ENCODE data around the gene ARSA. TPM values are rescaled to one million over a fixed set of nuclear protein-coding genes. Genes with fewer than 3 reads are reported as not detected.

ARSA gene
- polyA plus RNA-seq, 1 donor (not counting 4 experiments of a cell fraction or from before 2014, with no cell fraction given), result 12.1 TPM

DNA sequence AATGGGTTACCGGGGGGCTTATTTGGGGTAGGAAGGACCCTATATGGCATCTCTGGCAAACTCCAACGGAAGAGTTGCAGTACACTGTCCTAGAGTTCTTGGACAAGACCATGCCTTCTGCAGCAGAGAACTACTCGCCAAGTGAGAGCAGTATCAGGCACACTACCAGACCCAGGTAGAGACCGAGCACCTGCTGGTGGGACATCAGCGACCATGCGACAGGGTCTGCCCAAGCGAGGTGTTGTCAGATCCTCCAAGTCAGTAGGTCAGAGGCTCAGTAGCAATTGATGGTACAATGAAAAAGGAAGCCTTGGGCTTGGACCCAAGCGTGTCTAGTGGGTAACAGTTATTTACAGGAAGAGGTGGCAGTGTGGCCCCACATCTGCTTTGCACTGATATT lies 42.2 kb downstream of the ARSA start:
- no peak overlapping the region for H2AFZ ChIP-seq (ENCODE audit: control insufficient read depth, low read length)
- DNase-seq (ENCODE audit: low read depth, low spot score), result no peak
- no peak overlapping the region for H3K4me2 ChIP-seq (ENCODE audit: control insufficient read depth, extremely low read depth, insufficient read depth, low read depth, low read length)
- H3K27me3 ChIP-seq (ENCODE audit: control insufficient read depth, extremely low read depth, insufficient read depth, low read length), result no peaks in the 10 kb centered on the region
- FAIRE-seq, result no peak
- no peaks in the 10 kb centered on the region for H3K9me1 ChIP-seq (ENCODE audit: control insufficient read depth, extremely low read depth, insufficient read depth, low read length)
- dilution Hi-C loops (cut with MboI; ENCODE audit: extremely low pct_ligation_motif_present, low sequenced_read_pairs), result no loop called here
- TF ChIP-seq, protein P1, sequence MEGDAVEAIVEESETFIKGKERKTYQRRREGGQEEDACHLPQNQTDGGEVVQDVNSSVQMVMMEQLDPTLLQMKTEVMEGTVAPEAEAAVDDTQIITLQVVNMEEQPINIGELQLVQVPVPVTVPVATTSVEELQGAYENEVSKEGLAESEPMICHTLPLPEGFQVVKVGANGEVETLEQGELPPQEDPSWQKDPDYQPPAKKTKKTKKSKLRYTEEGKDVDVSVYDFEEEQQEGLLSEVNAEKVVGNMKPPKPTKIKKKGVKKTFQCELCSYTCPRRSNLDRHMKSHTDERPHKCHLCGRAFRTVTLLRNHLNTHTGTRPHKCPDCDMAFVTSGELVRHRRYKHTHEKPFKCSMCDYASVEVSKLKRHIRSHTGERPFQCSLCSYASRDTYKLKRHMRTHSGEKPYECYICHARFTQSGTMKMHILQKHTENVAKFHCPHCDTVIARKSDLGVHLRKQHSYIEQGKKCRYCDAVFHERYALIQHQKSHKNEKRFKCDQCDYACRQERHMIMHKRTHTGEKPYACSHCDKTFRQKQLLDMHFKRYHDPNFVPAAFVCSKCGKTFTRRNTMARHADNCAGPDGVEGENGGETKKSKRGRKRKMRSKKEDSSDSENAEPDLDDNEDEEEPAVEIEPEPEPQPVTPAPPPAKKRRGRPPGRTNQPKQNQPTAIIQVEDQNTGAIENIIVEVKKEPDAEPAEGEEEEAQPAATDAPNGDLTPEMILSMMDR (optimal IDR thresholded peaks at IDR 0.05 in 1 of 3, IDR thresholded peaks at IDR 0.05 in 1 of 3, conservative IDR thresholded peaks at IDR 0.05 in 1 of 3; ENCODE audit: extremely low read depth in 1 of 3, insufficient read depth in 2 of 3, low read length in 3 of 3), result no peak
- TF ChIP-seq EZH2 (IDR thresholded peaks at IDR 0.05; ENCODE audit: low read length), result no peak
- no peak overlapping the region for H3K4me3 ChIP-seq (ENCODE audit: control insufficient read depth in 2 of 3, extremely low read depth in 1 of 3, insufficient read depth in 2 of 3, low read depth in 1 of 3, low read length in 3 of 3)
- no peaks in the 10 kb centered on the region for H3K36me3 ChIP-seq (ENCODE audit: control insufficient read depth in 2 of 2, extremely low read depth in 1 of 2, insufficient read depth in 2 of 2, low read length in 2 of 2)
- H3K9ac ChIP-seq (ENCODE audit: control insufficient read depth, extremely low read depth, insufficient read depth, low read length), result no peak overlapping the region
- H3K4me1 ChIP-seq (ENCODE audit: control insufficient read depth, extremely low read depth, insufficient read depth, low read length), result peaks cover 12% of the 10 kb centered on the region
- H3K79me2 ChIP-seq (ENCODE audit: control insufficient read depth, insufficient read depth, low read length), result peaks cover 15% of the 10 kb centered on the region
- no peaks in the 10 kb centered on the region for H3K9me3 ChIP-seq (ENCODE audit: control insufficient read depth, low read depth, low read length)
- H3K27ac ChIP-seq (ENCODE audit: control insufficient read depth, insufficient read depth, low read length), result no peak overlapping the region
- no peaks in the 10 kb centered on the region for H4K20me1 ChIP-seq (ENCODE audit: control insufficient read depth, extremely low read depth, insufficient read depth, low read length)

DNA sequence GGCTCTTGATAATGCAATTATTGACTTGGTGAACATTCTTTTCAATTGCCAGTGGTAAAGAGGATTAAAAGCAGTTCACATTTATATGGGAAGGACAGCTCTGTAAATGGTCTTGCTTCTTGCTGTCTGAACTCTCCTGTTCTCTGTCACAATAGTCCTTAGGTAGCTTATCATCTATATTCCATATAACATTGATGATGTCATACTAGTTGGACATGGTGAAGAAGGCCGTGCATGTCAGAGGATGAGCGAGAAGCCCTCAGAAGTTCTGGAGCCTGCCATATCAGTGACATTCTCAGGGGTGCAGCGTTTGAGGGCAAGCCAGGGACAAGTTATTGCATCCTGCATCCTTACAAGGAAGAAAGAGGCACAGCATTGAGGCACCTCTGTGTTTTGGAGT lies 42.7 kb downstream of the ARSA start:
- H3K27me3 ChIP-seq (ENCODE audit: control insufficient read depth, extremely low read depth, insufficient read depth, low read length), result no peaks in the 10 kb centered on the region
- dilution Hi-C loops (cut with MboI; ENCODE audit: extremely low pct_ligation_motif_present, low sequenced_read_pairs), result no loop called here
- TF ChIP-seq, protein P1 (optimal IDR thresholded peaks at IDR 0.05 in 1 of 3, IDR thresholded peaks at IDR 0.05 in 1 of 3, conservative IDR thresholded peaks at IDR 0.05 in 1 of 3; ENCODE audit: extremely low read depth in 1 of 3, insufficient read depth in 2 of 3, low read length in 3 of 3), result no peak
- TF ChIP-seq EZH2 (IDR thresholded peaks at IDR 0.05; ENCODE audit: low read length), result no peak
- DNase-seq (ENCODE audit: low read depth, low spot score), result no peak
- FAIRE-seq, result no peak
- H2AFZ ChIP-seq (ENCODE audit: control insufficient read depth, low read length), result no peak overlapping the region
- peaks cover 15% of the 10 kb centered on the region for H3K79me2 ChIP-seq (ENCODE audit: control insufficient read depth, insufficient read depth, low read length)
- no peaks in the 10 kb centered on the region for H3K9me3 ChIP-seq (ENCODE audit: control insufficient read depth, low read depth, low read length)
- H3K9ac ChIP-seq (ENCODE audit: control insufficient read depth, extremely low read depth, insufficient read depth, low read length), result no peak overlapping the region
- H3K36me3 ChIP-seq (ENCODE audit: control insufficient read depth in 2 of 2, extremely low read depth in 1 of 2, insufficient read depth in 2 of 2, low read length in 2 of 2), result peaks cover 0 to 2% of the 10 kb centered on the region in 2 experiments
- H3K4me2 ChIP-seq (ENCODE audit: control insufficient read depth, extremely low read depth, insufficient read depth, low read depth, low read length), result no peak overlapping the region
- H3K27ac ChIP-seq (ENCODE audit: control insufficient read depth, insufficient read depth, low read length), result no peak overlapping the region
- no peaks in the 10 kb centered on the region for H3K9me1 ChIP-seq (ENCODE audit: control insufficient read depth, extremely low read depth, insufficient read depth, low read length)
- no peak overlapping the region for H3K4me3 ChIP-seq (ENCODE audit: control insufficient read depth in 2 of 3, extremely low read depth in 1 of 3, insufficient read depth in 2 of 3, low read depth in 1 of 3, low read length in 3 of 3)
- peaks cover 12% of the 10 kb centered on the region for H3K4me1 ChIP-seq (ENCODE audit: control insufficient read depth, extremely low read depth, insufficient read depth, low read length)
- no peaks in the 10 kb centered on the region for H4K20me1 ChIP-seq (ENCODE audit: control insufficient read depth, extremely low read depth, insufficient read depth, low read length)

All from keratinocyte (primary cell).